Upper lobe of left lung (tissue), 4 donors: ENCODE measurements around the gene IL21R.

ENCODE experiments used
- EP300 ChIP-seq, 4 donors: sonication (generic); formaldehyde crosslinking; IDR thresholded peaks; one replicate each; pipeline ENCODE4 v1.5.1; 2017; ENCODE audit warnings: antibody characterized with exemption in 4 of 4, control low read depth in 2 of 4
- POLR2A ChIP-seq, 4 donors: fragments of 450-650 bp; IDR thresholded peaks; one replicate each; pipeline ENCODE4 v1.5.1; 2016 to 2017; ENCODE audit warnings: antibody characterized with exemption in 4 of 4, mild to moderate bottlenecking in 2 of 4
- POLR2AphosphoS5 ChIP-seq, 2 donors: sonication (generic); formaldehyde crosslinking; IDR thresholded peaks; one replicate each; pipeline ENCODE4 v1.5.1; 2017; ENCODE audit warnings: antibody characterized with exemption in 2 of 2
- TF ChIP-seq, protein P1 (sequence below), 6 experiments: fragments of 450-650 bp in 4 of 6; fragments of 200-600 bp in 2 of 6; sonication (generic) in 2 of 6; IDR thresholded peaks; one replicate each; pipeline ENCODE4 v1.5.1; 2016 to 2019; ENCODE audit warnings: antibody characterized with exemption in 6 of 6

DNA sequence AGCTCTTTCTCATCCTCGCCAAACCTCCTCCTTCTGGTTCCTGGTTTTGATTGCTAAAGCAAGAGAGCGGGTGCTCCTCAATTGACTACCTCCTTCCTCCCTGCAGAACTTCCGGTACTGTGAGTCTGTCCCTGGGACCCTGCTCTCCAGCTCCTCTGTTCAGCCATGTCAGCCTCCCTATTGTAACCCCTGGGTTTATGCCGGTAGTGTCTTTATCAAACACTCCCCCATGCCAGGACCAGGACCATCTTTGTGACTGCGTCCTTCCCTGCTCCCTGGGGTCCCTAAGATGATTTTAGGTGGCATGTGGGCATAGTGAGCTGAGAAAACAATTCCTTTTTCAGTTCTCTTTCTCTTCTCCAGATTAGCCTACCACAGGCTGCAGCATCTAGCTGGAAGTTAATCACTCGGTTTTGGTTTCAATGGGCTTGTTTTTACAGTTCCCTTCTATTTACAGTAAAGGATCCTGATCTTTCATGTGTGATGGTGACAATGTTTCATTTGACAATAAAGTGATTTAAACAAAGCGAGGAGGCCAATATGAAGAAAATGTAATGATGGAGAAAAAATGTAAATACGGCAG, 27.7 kb upstream of the IL21R start:
- TF ChIP-seq, protein P1, sequence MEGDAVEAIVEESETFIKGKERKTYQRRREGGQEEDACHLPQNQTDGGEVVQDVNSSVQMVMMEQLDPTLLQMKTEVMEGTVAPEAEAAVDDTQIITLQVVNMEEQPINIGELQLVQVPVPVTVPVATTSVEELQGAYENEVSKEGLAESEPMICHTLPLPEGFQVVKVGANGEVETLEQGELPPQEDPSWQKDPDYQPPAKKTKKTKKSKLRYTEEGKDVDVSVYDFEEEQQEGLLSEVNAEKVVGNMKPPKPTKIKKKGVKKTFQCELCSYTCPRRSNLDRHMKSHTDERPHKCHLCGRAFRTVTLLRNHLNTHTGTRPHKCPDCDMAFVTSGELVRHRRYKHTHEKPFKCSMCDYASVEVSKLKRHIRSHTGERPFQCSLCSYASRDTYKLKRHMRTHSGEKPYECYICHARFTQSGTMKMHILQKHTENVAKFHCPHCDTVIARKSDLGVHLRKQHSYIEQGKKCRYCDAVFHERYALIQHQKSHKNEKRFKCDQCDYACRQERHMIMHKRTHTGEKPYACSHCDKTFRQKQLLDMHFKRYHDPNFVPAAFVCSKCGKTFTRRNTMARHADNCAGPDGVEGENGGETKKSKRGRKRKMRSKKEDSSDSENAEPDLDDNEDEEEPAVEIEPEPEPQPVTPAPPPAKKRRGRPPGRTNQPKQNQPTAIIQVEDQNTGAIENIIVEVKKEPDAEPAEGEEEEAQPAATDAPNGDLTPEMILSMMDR (IDR thresholded peaks at IDR 0.05): no peak
- TF ChIP-seq POLR2A (IDR thresholded peaks at IDR 0.05) (no peak), EP300 (IDR thresholded peaks at IDR 0.05) (no peak), POLR2AphosphoS5 (IDR thresholded peaks at IDR 0.05) (no peak)
